ENCODE data around the gene PAGE1. TPM values are rescaled to one million over a fixed set of nuclear protein-coding genes. Genes with fewer than 3 reads are reported as not detected.
"Not testable (repeated sequence)": the region's sequence is repeated elsewhere in the genome, so short reads cannot be mapped to it uniquely, and the experiment has no call there.

Gene PAGE1
- total RNA-seq, 4 donors from 2014 or later: not detected

- Histone ChIP-seq H3K4me1 (no peaks in the 10 kb centered on the region), H3K27me3 (no peaks in the 10 kb centered on the region), H3K27ac (replicated peaks in 1 of 4) (no peak overlapping the region), H3K4me3 (no peak overlapping the region), H3K36me3 (no peaks in the 10 kb centered on the region), H3K9me3 (peaks cover 0 to 11% (median 0%) of the 10 kb centered on the region in 4 donors)
- no peak for DNase-seq (ENCODE audit: extremely low spot score)
- whole genome bisulfite sequencing: 66% methylated on average over 3 of the region's 3 CpGs
- TF ChIP-seq POLR2A (IDR thresholded peaks at IDR 0.05; ENCODE audit: low read depth) (no peak), POLR2AphosphoS5 (IDR thresholded peaks at IDR 0.05) (no peak), EP300 (IDR thresholded peaks at IDR 0.05) (no peak)
- TF ChIP-seq, protein P1, sequence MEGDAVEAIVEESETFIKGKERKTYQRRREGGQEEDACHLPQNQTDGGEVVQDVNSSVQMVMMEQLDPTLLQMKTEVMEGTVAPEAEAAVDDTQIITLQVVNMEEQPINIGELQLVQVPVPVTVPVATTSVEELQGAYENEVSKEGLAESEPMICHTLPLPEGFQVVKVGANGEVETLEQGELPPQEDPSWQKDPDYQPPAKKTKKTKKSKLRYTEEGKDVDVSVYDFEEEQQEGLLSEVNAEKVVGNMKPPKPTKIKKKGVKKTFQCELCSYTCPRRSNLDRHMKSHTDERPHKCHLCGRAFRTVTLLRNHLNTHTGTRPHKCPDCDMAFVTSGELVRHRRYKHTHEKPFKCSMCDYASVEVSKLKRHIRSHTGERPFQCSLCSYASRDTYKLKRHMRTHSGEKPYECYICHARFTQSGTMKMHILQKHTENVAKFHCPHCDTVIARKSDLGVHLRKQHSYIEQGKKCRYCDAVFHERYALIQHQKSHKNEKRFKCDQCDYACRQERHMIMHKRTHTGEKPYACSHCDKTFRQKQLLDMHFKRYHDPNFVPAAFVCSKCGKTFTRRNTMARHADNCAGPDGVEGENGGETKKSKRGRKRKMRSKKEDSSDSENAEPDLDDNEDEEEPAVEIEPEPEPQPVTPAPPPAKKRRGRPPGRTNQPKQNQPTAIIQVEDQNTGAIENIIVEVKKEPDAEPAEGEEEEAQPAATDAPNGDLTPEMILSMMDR (IDR thresholded peaks at IDR 0.05): no peak
- intact Hi-C loops (cut with DNase I): no loop called here
Measured at GRCh38 chrX:49725401-49725800, 29.6 kb upstream of the PAGE1 start.

DNA sequence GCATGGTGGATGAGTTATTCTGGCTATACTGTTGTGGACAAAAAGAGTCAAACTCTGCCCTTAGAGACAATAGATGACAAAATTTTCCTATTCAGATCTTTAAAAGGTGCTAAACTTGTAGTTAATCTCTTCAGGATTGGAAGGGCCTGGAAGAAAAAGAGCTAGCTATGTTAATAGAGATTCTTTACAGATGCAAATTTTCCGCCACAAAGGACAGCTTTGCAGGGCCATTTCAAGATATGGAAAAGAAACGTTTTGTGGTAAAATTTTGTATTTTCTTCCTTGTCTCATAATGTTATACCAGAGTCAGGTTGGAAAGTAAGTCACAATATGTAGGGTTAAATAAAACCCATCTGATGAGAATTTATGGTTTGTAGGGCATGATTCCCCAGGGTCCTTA is 24.3 kb upstream of the PAGE1 start:
- H3K36me3 ChIP-seq; DNase-seq (ENCODE audit: extremely low spot score); H3K27ac ChIP-seq (replicated peaks in 1 of 4); H3K4me1 ChIP-seq; H3K4me3 ChIP-seq; H3K27me3 ChIP-seq; intact Hi-C loops (cut with DNase I): not testable (repeated sequence)
- WGBS: 44% methylated on average over 2 of the region's 2 CpGs
- peaks cover 0 to 11% (median 0%) of the 10 kb centered on the region in 4 donors for H3K9me3 ChIP-seq

- intact Hi-C loops (cut with DNase I): no loop called here
- no peak for TF ChIP-seq EP300 (IDR thresholded peaks at IDR 0.05)
- WGBS: 77% methylated on average over 3 of the region's 3 CpGs
Measured at GRCh38 chrX:49712577-49712976, 16.8 kb upstream of the PAGE1 start.

DNA sequence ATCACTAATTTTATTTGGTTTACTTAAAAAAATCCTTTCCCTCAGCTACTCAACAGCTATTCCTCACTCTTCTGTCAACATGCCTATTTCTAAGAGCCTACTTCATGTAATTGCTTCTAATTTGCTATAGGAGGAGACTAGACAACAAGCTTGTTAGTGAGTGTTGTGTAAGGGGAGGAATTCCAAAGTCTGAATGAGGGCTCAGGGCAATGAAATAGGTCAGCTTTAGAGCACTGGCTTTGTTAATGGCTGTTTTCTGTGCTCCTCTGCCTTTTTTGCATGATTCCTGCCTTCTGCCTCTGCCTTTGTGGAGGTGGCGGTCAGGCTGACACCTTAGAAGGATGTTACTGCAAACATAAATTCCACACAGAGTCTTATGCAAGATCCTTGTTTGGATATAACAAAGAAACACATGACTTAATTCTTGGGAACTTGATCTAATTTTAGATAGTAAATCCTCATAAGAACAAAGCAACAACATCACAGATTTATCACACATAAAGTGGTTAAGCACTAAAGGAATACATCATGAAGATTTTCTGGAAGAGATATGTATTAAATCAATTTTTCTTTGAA is 15.0 kb upstream of the PAGE1 start:
- no peak for TF ChIP-seq POLR2AphosphoS5 (IDR thresholded peaks at IDR 0.05)
- TF ChIP-seq EP300 (IDR thresholded peaks at IDR 0.05): no peak
- no peak for TF ChIP-seq POLR2A (IDR thresholded peaks at IDR 0.05; ENCODE audit: low read depth)
- TF ChIP-seq, protein P1 (IDR thresholded peaks at IDR 0.05): no peak
- Histone ChIP-seq H3K9me3 (no peaks in the 10 kb centered on the region), H3K27ac (replicated peaks in 1 of 4) (no peak overlapping the region), H3K4me3 (no peak overlapping the region), H3K27me3 (no peaks in the 10 kb centered on the region), H3K4me1 (no peaks in the 10 kb centered on the region), H3K36me3 (no peaks in the 10 kb centered on the region)
- intact Hi-C loops (cut with DNase I): no loop called here
- 93% methylated on average over 1 of the region's 1 CpG for WGBS
- no peak for DNase-seq (ENCODE audit: extremely low spot score)

More at GRCh38 chrX:49712577-49712976, 16.8 kb upstream of the PAGE1 start:
- H3K9me3 ChIP-seq: no peaks in the 10 kb centered on the region
- no peaks in the 10 kb centered on the region for H3K36me3 ChIP-seq
- no peak overlapping the region for H3K27ac ChIP-seq (replicated peaks in 1 of 4)
- DNase-seq (ENCODE audit: extremely low spot score): no peak
- H3K4me3 ChIP-seq: no peak overlapping the region
- H3K4me1 ChIP-seq: no peaks in the 10 kb centered on the region
- no peaks in the 10 kb centered on the region for H3K27me3 ChIP-seq

DNA sequence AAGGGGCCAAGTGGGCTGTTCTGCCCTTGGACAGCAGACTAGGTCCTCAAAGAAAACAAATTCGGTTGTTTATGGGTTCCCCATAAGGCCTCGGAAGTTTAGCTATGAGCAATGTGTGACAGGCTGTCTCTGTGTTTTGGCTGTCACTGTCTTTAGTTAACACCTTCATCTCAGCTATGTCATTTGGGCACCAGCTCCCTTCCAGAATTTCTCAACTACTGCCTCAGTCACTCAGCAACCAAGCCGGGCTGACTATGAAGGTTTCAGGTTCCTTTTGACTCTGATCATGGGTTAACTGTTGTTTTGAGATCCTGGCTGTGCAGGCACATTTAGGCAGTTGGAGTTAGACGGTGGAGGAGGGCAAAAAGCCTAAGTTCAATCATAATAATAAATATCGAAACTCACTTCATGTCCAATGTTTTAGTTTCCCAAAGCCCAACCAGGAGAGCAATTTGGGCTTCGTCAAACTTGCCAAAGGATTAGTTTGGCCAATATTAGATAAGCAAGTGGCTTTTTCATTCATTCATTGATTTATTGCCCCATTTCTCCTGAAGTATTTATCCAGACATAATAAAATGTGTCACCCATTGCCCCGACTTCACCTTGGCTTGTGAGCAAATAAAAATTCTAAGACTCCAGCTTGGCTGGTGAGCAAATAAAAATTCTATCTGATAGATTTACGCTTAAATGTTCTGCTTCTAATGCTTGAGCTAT is 9.1 kb upstream of the PAGE1 start:
- Histone ChIP-seq H3K27me3 (no peaks in the 10 kb centered on the region), H3K4me3 (no peak overlapping the region), H3K36me3 (no peaks in the 10 kb centered on the region), H3K9me3 (no peaks in the 10 kb centered on the region), H3K27ac (replicated peaks in 1 of 4) (no peak overlapping the region), H3K4me1 (no peaks in the 10 kb centered on the region)
- intact Hi-C loops (cut with DNase I): no loop called here
- WGBS: 41% methylated on average over 8 of the region's 8 CpGs
- TF ChIP-seq POLR2AphosphoS5 (IDR thresholded peaks at IDR 0.05) (no peak), EP300 (IDR thresholded peaks at IDR 0.05) (no peak), POLR2A (IDR thresholded peaks at IDR 0.05; ENCODE audit: low read depth) (no peak)
- TF ChIP-seq, protein P1 (IDR thresholded peaks at IDR 0.05): no peak
- DNase-seq (ENCODE audit: extremely low spot score): no peak
